Type B pancreatic cell (in vitro differentiated cells): ENCODE data around the gene MPP3. TPM values are rescaled to one million over a fixed set of nuclear protein-coding genes. Genes with fewer than 3 reads are reported as not detected.
A peak's percentile ranks its signal among the peaks of the same experiment; 100 is the strongest.

Source experiments
- DNase-seq: peaks from one replicate; pipeline ENCODE4 v3.0.0; 2021; ENCODE audit warnings: mixed read lengths; ENCODE audit not compliant: unreplicated experiment; ENCODE audit errors: extremely low spot score
- H3K27ac Mint-ChIP-seq: 2 replicates; pipeline ENCODE4 v1.8.0; 2021; ENCODE audit warnings: mild to moderate bottlenecking, mixed read lengths
- H3K27me3 Mint-ChIP-seq: 2 replicates; pipeline ENCODE4 v1.8.0; 2021; ENCODE audit warnings: mixed read lengths
- H3K36me3 Mint-ChIP-seq: 2 replicates; pipeline ENCODE4 v1.8.0; 2021; ENCODE audit warnings: mixed read lengths
- H3K4me1 Mint-ChIP-seq: one replicate; pipeline ENCODE4 v1.8.0; 2021; ENCODE audit warnings: mixed read lengths; ENCODE audit not compliant: unreplicated experiment
- H3K4me3 Mint-ChIP-seq: 2 replicates; pipeline ENCODE4 v1.8.0; 2021; ENCODE audit warnings: mild to moderate bottlenecking, mixed read lengths
- H3K9me3 Mint-ChIP-seq: 2 replicates; pipeline ENCODE4 v1.8.0; 2021; ENCODE audit warnings: mixed read lengths
- CTCF ChIP-seq: fragments of 200-600 bp; sonication (generic); conservative IDR thresholded peaks from 2 replicates; pipeline ENCODE4 v1.5.0; 2021; ENCODE audit warnings: antibody characterized with exemption, mild to moderate bottlenecking
- long read RNA-seq: library from polyadenylated mRNA; unstranded; transcript quantifications from one replicate; pipeline ENCODE4 v2.0.0, GENCODE V29; 2020
- total RNA-seq: library from RNA; stranded (reverse); gene quantifications from 2 replicates; pipeline ENCODE4 v1.2.1, GENCODE V29; 2021; ENCODE audit warnings: low replicate concordance

Gene MPP3, protein sequence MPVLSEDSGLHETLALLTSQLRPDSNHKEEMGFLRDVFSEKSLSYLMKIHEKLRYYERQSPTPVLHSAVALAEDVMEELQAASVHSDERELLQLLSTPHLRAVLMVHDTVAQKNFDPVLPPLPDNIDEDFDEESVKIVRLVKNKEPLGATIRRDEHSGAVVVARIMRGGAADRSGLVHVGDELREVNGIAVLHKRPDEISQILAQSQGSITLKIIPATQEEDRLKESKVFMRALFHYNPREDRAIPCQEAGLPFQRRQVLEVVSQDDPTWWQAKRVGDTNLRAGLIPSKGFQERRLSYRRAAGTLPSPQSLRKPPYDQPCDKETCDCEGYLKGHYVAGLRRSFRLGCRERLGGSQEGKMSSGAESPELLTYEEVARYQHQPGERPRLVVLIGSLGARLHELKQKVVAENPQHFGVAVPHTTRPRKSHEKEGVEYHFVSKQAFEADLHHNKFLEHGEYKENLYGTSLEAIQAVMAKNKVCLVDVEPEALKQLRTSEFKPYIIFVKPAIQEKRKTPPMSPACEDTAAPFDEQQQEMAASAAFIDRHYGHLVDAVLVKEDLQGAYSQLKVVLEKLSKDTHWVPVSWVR
- total RNA-seq = 3.8 and 7.8 TPM in 2 replicates
- long read RNA-seq, partial matches to known transcripts = 1 of 5 reads
- long read RNA-seq, other reads (novel, unspliced or antisense) = 3 of 5 reads

DNA sequence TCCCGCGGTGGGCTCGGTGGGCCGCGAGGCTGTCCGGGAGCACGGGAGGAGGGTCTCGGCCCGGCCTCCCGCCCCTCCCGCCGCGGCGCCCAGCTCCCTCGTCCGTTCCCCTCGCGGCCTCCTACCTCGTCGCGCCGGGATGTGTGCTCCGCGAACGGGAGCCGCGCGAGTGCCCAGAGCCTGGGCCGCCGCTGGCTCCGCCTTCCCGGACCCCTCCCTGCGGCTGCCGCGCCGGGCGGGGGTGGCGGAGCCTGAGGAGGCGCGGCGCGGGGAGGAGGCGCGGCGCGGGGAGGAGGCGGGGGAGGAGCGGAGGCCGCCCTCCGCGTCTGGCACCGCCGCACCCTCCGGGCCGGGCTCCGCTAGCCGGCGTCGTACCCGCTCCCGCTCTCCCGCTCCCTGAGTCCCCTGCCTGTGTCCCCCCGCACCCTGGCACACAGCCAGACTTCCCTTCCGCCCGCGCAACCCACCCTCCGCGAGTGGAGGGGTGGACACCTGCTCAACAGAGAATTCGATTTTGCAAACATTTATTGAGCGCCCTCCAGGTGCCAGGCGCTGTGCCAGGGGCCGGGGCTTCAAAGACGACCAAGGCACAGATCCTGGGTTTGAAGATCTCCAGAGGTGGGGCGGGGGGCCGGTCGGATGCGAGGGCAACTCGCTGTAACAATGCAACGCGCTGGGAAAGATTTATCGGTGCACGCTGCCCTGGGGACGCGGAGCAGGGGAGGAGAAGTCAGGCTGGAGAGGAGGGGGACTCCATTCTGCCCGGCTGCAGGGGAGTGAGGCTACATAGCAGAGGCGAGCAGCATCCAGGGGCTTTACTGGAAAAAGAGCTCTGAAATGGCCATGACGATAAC is at the start of gene MPP3:
MPP3 (minus strand) TSS at position 171 of the 854 bp plus-strand sequence. CDS start 1,240 bp downstream, outside the sequence.
- Mint-ChIP-seq H3K27me3 (peaks cover 26% of the 10 kb centered on the region), H3K4me3 (peak within 1 kb of the TSS; percentile 91), H3K9me3 (peaks cover 5% of the 10 kb centered on the region), H3K27ac (peak within 1 kb of the TSS; percentile 83), H3K4me1 (peaks cover 7% of the 10 kb centered on the region), H3K36me3 (no peaks in the 10 kb centered on the region)
- TF ChIP-seq CTCF = no peak
- DNase-seq = no peak

- Mint-ChIP-seq H3K27ac (no peak overlapping the region), H3K4me3 (no peak overlapping the region), H3K36me3 (no peaks in the 10 kb centered on the region), H3K9me3 (no peaks in the 10 kb centered on the region), H3K27me3 (no peaks in the 10 kb centered on the region), H3K4me1 (no peaks in the 10 kb centered on the region)
- TF ChIP-seq CTCF = no peak
- no peak for DNase-seq
Observed at GRCh38 chr17:43881758-43882505, 49.0 kb upstream of the MPP3 start.

GRCh38 chr17:43881181-43881580 is 48.2 kb upstream of the MPP3 start:
- H3K36me3 Mint-ChIP-seq = no peaks in the 10 kb centered on the region
- DNase-seq = no peak
- H3K27ac Mint-ChIP-seq = no peak overlapping the region
- no peak for TF ChIP-seq CTCF
- no peak overlapping the region for H3K4me3 Mint-ChIP-seq
- no peaks in the 10 kb centered on the region for H3K4me1 Mint-ChIP-seq
- H3K9me3 Mint-ChIP-seq = no peaks in the 10 kb centered on the region
- H3K27me3 Mint-ChIP-seq = no peaks in the 10 kb centered on the region

DNA sequence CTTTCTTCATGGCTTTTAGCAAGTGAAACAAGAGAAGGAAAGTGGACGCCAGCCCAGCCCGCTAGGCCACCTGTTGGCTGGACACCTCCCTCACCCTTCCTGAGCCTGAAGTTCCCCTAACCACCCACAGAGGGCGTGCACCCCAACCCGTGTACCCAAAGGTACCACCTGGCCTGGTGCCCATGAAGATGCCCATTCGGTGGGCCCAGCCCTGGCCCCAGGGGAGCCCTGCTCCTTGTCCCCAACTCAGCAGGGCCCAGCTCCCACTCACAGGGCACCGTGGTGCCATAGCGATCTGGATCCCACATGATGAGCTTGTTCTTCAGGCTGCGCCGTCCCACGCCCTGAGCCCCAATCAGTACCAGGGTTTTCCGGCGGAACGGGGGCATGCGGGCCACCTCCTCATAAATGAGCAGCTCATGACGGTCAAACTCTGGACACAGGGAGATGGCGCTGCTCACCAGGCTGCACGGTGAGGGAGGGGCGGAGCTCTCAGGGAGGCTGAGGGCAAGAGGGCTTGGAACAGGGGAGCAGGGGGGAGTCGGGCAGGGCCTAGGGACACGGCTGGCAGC is 47.6 kb upstream of the MPP3 start:
- TF ChIP-seq CTCF = peak; percentile 79
- DNase-seq = no peak
- Mint-ChIP-seq H3K9me3 (no peaks in the 10 kb centered on the region), H3K27ac (no peak overlapping the region), H3K4me1 (no peaks in the 10 kb centered on the region), H3K4me3 (no peak overlapping the region), H3K27me3 (no peaks in the 10 kb centered on the region), H3K36me3 (no peaks in the 10 kb centered on the region)
